ENCODE results near the gene DUSP5. TPM values are rescaled to one million over a fixed set of nuclear protein-coding genes. Genes with fewer than 3 reads are reported as not detected.
A peak's percentile ranks its signal among the peaks of the same experiment; 100 is the strongest.

Gene DUSP5
- total RNA-seq, 6 experiments from 2014 or later, result 31.9 to 58.2 (median 35.0) TPM

- H3K27ac Mint-ChIP-seq, result peak overlapping the region; percentile 27; the same call in 1 of the 2 replicates
These were observed 3.2 kb upstream of the DUSP5 start for GRCh38 chr10:110494532-110494931.

GRCh38 chr10:110495731-110496552 is 1.8 kb upstream of the DUSP5 start:
- no peak for TF ChIP-seq CTCF (IDR thresholded peaks at IDR 0.05)
- H3K4me3 Mint-ChIP-seq, result peak overlapping the region; percentile 98
- H3K36me3 Mint-ChIP-seq (ENCODE audit: low read depth), result peaks cover 40% of the 10 kb centered on the region
- H3K27me3 Mint-ChIP-seq (ENCODE audit: insufficient read depth), result peaks cover 20% of the 10 kb centered on the region
- no peaks in the 10 kb centered on the region for H3K9me3 Mint-ChIP-seq
- H3K27ac Mint-ChIP-seq, result peak overlapping the region; percentile 94
- DNase-seq, result peak; percentile 84
- peaks cover 69% of the 10 kb centered on the region for H3K4me1 Mint-ChIP-seq (ENCODE audit: low read depth)

More at GRCh38 chr10:110494532-110494931, 3.2 kb upstream of the DUSP5 start:
- H3K36me3 Mint-ChIP-seq (ENCODE audit: low read depth), result peaks cover 30% of the 10 kb centered on the region
- H3K4me3 Mint-ChIP-seq, result no peak overlapping the region
- H3K9me3 Mint-ChIP-seq, result no peaks in the 10 kb centered on the region
- H3K27me3 Mint-ChIP-seq (ENCODE audit: insufficient read depth), result peaks cover 17% of the 10 kb centered on the region
- H3K4me1 Mint-ChIP-seq (ENCODE audit: low read depth), result peaks cover 58% of the 10 kb centered on the region
- no peak for DNase-seq
- TF ChIP-seq CTCF (IDR thresholded peaks at IDR 0.05), result no peak

DNA sequence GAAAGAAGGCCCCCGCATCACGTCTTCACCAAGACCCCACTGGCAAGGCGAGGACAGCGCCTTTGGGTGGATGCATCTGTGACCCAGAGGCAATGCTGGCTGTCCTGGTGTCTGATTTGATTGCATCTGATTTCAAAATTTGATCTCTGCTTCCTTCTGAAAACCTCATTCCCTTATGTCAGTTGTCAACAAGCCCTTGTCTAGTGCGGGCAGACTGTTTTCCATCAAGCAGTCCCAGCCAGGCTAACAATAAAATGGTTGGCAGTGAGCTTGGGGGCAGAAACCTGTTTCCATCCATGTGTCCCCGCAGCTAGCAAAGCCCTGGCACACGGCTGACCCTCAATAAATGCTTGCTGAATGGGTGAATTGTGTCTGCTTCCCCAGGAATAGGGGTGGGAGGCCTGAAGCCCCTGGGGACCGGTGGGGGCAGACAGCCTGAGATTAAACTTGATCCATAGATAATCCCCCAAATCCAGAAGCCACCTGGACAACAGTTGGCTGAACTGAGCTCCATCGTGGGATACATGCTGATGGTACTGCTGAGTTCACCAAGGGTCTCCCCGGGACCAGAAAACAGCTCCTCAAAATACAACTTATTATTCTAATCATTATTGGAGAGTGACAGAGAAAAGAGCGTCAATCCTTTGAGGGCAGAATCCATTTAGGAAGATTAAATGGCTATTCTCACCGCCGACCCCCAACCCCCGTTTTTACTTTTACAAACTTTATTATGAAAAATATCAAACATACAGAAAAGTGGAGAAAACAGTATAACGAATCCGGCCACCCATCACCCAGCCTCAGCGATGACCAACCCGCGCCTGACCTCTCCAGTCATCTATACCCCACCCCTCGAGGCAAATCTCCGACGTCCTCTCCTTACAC is 912 bp upstream of the DUSP5 start:
- Mint-ChIP-seq H3K4me1 (ENCODE audit: low read depth) (peaks cover 69% of the 10 kb centered on the region), H3K9me3 (no peaks in the 10 kb centered on the region), H3K36me3 (ENCODE audit: low read depth) (peaks cover 40% of the 10 kb centered on the region), H3K27me3 (ENCODE audit: insufficient read depth) (peaks cover 20% of the 10 kb centered on the region), H3K27ac (peak overlapping the region; percentile 94), H3K4me3 (peak overlapping the region; percentile 98)
- no peak for DNase-seq
- no peak for TF ChIP-seq CTCF (IDR thresholded peaks at IDR 0.05)

GRCh38 chr10:110498087-110498981 is 627 bp downstream of the DUSP5 start:
- Mint-ChIP-seq H3K36me3 (ENCODE audit: low read depth) (peaks cover 51% of the 10 kb centered on the region), H3K4me1 (ENCODE audit: low read depth) (peaks cover 69% of the 10 kb centered on the region), H3K4me3 (peak overlapping the region; percentile 100), H3K27me3 (ENCODE audit: insufficient read depth) (peaks cover 23% of the 10 kb centered on the region), H3K27ac (peak overlapping the region; percentile 95), H3K9me3 (no peaks in the 10 kb centered on the region)
- peak; percentile 67 for DNase-seq
- no peak for TF ChIP-seq CTCF (IDR thresholded peaks at IDR 0.05)
